ENCODE measurements around the gene GKAP1. TPM values are rescaled to one million over a fixed set of nuclear protein-coding genes. Genes with fewer than 3 reads are reported as not detected.

GKAP1 gene
- total RNA-seq, 2 experiments from 2014 or later: 8.5 to 8.6 TPM

GRCh38 chr9:83698976-83699585, 118.5 kb downstream of the GKAP1 start:
- peaks cover 39% of the 10 kb centered on the region; the same call in 1 of the 2 replicates for H4K20me1 ChIP-seq (ENCODE audit: insufficient read depth, low read length)
- H3K4me2 ChIP-seq (ENCODE audit: low read length): peak overlapping the region; percentile 90
- peak overlapping the region; percentile 57 for H3K4me3 ChIP-seq (ENCODE audit: low read depth, low read length, poor library complexity, severe bottlenecking)
- intact Hi-C loops (cut with micrococcal nuclease; ENCODE audit: unreplicated experiment): no loop called here
- ChIA-PET POLR2A (interaction anchor here (0.5 to 6.5 kb wide), 13 partner anchors 8 to 357 kb away, joined by 3 to 41 read pairs (median 5); partner anchors contain the start of gene UBQLN1), CTCF (ENCODE audit: unreplicated experiment) (interaction anchor here (1.1 kb wide), 1 partner anchor 10 kb away, joined by 3 read pairs; no protein-coding TSS in a partner anchor)
- DNase-seq (ENCODE audit: low spot score): no peak
- H3K4me1 ChIP-seq (ENCODE audit: insufficient read depth, low read length, poor library complexity, severe bottlenecking): peaks cover 96% of the 10 kb centered on the region
- H3K79me2 ChIP-seq (ENCODE audit: insufficient read depth, low read depth, low read length): peaks cover 100% of the 10 kb centered on the region
- BruUV-seq (replicated peaks): no TSS peak
- no peak overlapping the region for H2AFZ ChIP-seq (ENCODE audit: low read length)
- no peaks in the 10 kb centered on the region for H3K9me2 ChIP-seq (ENCODE audit: insufficient read depth, low read length)
- H3K36me3 ChIP-seq (ENCODE audit: insufficient read depth, low read length): peaks cover 27% of the 10 kb centered on the region
- peak overlapping the region; percentile 82 for H3K27ac ChIP-seq (ENCODE audit: low read depth, low read length, poor library complexity, severe bottlenecking)
- peaks cover 9% of the 10 kb centered on the region; the same call in 1 of the 2 replicates for H3K9me3 ChIP-seq (ENCODE audit: low read length)
- TF ChIP-seq EZH2phosphoT487 (IDR thresholded peaks at IDR 0.05; ENCODE audit: borderline replicate concordance, low read depth, low read length): no peak
- TF ChIP-seq, protein P1, sequence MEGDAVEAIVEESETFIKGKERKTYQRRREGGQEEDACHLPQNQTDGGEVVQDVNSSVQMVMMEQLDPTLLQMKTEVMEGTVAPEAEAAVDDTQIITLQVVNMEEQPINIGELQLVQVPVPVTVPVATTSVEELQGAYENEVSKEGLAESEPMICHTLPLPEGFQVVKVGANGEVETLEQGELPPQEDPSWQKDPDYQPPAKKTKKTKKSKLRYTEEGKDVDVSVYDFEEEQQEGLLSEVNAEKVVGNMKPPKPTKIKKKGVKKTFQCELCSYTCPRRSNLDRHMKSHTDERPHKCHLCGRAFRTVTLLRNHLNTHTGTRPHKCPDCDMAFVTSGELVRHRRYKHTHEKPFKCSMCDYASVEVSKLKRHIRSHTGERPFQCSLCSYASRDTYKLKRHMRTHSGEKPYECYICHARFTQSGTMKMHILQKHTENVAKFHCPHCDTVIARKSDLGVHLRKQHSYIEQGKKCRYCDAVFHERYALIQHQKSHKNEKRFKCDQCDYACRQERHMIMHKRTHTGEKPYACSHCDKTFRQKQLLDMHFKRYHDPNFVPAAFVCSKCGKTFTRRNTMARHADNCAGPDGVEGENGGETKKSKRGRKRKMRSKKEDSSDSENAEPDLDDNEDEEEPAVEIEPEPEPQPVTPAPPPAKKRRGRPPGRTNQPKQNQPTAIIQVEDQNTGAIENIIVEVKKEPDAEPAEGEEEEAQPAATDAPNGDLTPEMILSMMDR (conservative IDR thresholded peaks at IDR 0.05; ENCODE audit: low read length): no peak

DNA sequence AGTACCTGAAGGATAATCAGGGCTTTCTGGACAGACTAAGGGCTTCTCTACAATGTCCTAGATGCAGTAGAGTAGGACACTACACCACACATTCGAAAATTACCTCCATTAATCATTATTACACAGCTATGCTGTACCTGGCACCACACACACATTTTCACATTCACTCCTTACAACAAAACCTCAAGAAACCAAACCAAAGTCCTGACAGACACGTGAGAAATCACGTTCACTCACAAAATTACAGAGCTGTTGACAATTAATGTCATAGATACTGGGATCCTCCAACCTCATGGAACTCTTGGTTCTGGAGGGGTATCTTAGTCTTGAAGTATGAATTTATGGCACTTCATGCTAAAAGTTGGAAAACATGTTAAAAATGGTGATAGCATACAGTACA, 126.1 kb downstream of the GKAP1 start:
- CTCF ChIA-PET (ENCODE audit: unreplicated experiment): no interaction called here
- intact Hi-C loops (cut with micrococcal nuclease; ENCODE audit: unreplicated experiment): no loop called here
- DNase-seq (ENCODE audit: low spot score): no peak
- H3K4me1 ChIP-seq (ENCODE audit: insufficient read depth, low read length, poor library complexity, severe bottlenecking): peaks cover 87% of the 10 kb centered on the region
- H3K79me2 ChIP-seq (ENCODE audit: insufficient read depth, low read depth, low read length): peaks cover 100% of the 10 kb centered on the region
- TF ChIP-seq, protein P1 (conservative IDR thresholded peaks at IDR 0.05; ENCODE audit: low read length): no peak
- no peak for TF ChIP-seq EZH2phosphoT487 (IDR thresholded peaks at IDR 0.05; ENCODE audit: borderline replicate concordance, low read depth, low read length)
- no peak overlapping the region for H2AFZ ChIP-seq (ENCODE audit: low read length)
- POLR2A ChIA-PET: interaction anchor here (0.6 to 3.5 kb wide), 8 partner anchors 8 to 230 kb away, joined by 3 to 11 read pairs (median 3); partner anchors contain the start of genes KIF27 and UBQLN1
- no TSS peak for BruUV-seq (replicated peaks)
- peaks cover 66% of the 10 kb centered on the region for H4K20me1 ChIP-seq (ENCODE audit: insufficient read depth, low read length)
- 0 out of 2 replicates have a peak overlapping the region, but pooled peaks have one; percentile 4 for H3K4me2 ChIP-seq (ENCODE audit: low read length)
- H3K9me2 ChIP-seq (ENCODE audit: insufficient read depth, low read length): no peaks in the 10 kb centered on the region
- H3K9me3 ChIP-seq (ENCODE audit: low read length): peaks cover 10% of the 10 kb centered on the region; the same call in 1 of the 2 replicates
- H3K4me3 ChIP-seq (ENCODE audit: low read depth, low read length, poor library complexity, severe bottlenecking): no peak overlapping the region
- H3K27ac ChIP-seq (ENCODE audit: low read depth, low read length, poor library complexity, severe bottlenecking): no peak overlapping the region
- H3K36me3 ChIP-seq (ENCODE audit: insufficient read depth, low read length): peaks cover 24% of the 10 kb centered on the region

Other genes with a start within 250 kb of the GKAP1 start
- gene IDNK, start 194.6 kb downstream of the GKAP1 start, total RNA-seq (2014; rRNA removed; shearing (Covaris generic)): 3.1 and 3.7 TPM in 2 replicates
- gene IDNK, start 194.6 kb downstream of the GKAP1 start, total RNA-seq (2022): 8.2 and 8.7 TPM in 2 replicates
- 83.9 and 115 TPM in 2 replicates for gene UBQLN1, start 109.8 kb downstream of the GKAP1 start, total RNA-seq (2014; rRNA removed; shearing (Covaris generic))
- gene UBQLN1, start 109.8 kb downstream of the GKAP1 start, total RNA-seq (2022): 179 and 185 TPM in 2 replicates
- gene KIF27, start 103.7 kb upstream of the GKAP1 start, total RNA-seq (2014; rRNA removed; shearing (Covaris generic)): 5.6 and 6.0 TPM in 2 replicates
- 7.3 and 9.1 TPM in 2 replicates for gene KIF27, start 103.7 kb upstream of the GKAP1 start, total RNA-seq (2022)
- gene HNRNPK, start 162.4 kb upstream of the GKAP1 start, total RNA-seq (2014; rRNA removed; shearing (Covaris generic)): 592 and 700 TPM in 2 replicates
- 768 and 787 TPM in 2 replicates for gene HNRNPK, start 162.4 kb upstream of the GKAP1 start, total RNA-seq (2022)
- 10.0 and 16.7 TPM in 2 replicates for gene RMI1, start 163.0 kb upstream of the GKAP1 start, total RNA-seq (2014; rRNA removed; shearing (Covaris generic))
- 44.3 and 46.2 TPM in 2 replicates for gene RMI1, start 163.0 kb upstream of the GKAP1 start, total RNA-seq (2022)